GM18868 (cell line): ENCODE results near the gene SELENOI.
"Not testable (repeated sequence)": the region's sequence is repeated elsewhere in the genome, so short reads cannot be mapped to it uniquely, and the experiment has no call there.

ENCODE experiments used
- ATAC-seq: cut with Tn5 transposase; IDR thresholded peaks from one replicate; pipeline ENCODE4 v1.9.1; 2021; ENCODE audit warnings: mild to moderate bottlenecking, moderate library complexity; ENCODE audit not compliant: unreplicated experiment

The SELENOI gene

DNA sequence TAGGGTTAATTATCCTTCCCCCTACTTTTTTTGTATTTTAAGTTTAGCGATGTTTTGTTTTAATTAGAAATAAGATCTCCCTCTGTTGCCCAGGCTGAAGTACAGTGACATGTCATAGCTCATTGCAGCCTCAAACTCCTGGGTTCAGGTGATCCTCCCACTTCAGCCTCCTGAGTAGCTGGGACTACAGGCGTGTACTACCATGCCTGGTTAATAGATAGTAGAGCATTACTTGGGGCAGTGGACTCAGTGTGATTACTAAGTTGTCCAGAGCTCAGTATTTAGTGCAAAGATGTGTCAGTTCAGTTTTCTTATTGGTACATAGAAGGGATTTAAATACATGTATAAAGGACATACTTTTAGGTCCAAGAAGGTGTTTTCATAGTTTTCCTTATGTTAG lies 10.2 kb downstream of the SELENOI start:
- no peak for ATAC-seq

DNA sequence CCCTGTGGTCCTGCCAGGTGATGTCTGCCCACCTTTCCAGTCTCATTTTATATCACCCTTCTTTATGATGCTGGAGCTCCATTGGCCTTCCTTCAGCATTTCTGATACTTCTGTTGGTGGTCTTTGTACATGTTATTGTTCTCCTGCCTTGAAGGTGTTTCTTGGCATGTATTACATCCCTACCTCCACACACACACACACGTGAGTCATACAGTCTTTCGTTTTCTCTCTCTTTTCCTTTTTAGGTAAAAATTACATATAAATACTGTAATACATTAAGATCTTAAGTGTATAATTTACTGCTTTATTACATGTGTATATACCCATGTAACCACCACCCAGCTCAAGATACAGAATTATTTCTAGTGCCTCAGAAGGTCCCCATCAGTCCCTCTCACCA lies 10.8 kb downstream of the SELENOI start:
- ATAC-seq, result no peak

DNA sequence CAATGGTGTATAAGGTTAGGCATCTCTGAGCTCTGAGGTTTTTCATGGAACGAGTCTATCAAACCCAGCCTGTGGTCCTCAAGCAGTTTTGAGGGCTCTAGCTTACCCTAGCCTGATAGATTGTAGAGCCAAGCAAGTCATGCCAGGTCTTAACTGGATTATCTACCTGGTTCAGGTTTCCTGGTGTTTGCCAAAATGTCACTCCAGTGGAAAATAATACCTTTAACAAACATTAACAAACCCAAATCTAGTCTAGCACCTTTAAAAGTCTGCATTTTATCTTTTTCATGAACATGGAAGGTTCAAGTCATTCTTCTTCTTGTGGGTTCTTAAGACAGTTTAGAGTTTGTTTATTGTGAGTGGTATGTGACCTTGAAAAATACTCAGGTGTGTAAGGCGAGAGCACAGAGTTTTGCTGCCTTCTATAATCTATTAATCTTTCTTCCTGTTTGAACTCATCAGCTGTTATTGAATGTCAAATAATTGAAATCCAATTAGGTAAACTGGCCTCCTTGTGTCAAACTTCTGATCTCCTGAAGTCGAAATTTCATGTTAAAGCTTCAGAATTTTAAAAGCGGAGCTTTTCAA lies 14.0 kb downstream of the SELENOI start:
- no peak for ATAC-seq

- no peak for ATAC-seq
Observed at GRCh38 chr2:26363323-26363722, 17.4 kb downstream of the SELENOI start.

- ATAC-seq, result no peak
Observed at GRCh38 chr2:26363958-26364357, 18.0 kb downstream of the SELENOI start.

- no peak for ATAC-seq
Observed at GRCh38 chr2:26364669-26365068, 18.7 kb downstream of the SELENOI start.

DNA sequence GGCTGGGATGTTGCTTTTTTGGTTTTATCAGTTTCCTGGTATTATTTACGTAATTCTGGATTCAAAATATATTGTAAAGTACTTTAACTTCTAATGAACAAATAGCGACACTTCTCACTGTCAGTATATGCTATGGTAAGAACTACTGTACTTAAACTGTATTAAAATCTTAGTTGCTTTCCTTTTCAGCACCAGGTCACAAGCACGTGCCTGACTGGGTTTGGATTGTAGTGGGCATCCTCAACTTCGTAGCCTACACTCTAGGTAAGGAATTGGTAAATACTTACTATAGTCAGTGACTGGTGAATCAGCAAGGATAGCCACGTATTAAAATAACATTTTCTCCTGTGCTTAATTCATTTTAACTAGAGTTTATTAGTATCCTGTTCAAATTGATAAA lies 21.0 kb downstream of the SELENOI start:
- no peak for ATAC-seq

- ATAC-seq, result not testable (repeated sequence)
Observed at GRCh38 chr2:26369664-26370063, 23.7 kb downstream of the SELENOI start.

- ATAC-seq, result not testable (repeated sequence)
Observed at GRCh38 chr2:26370909-26371308, 25.0 kb downstream of the SELENOI start.

DNA sequence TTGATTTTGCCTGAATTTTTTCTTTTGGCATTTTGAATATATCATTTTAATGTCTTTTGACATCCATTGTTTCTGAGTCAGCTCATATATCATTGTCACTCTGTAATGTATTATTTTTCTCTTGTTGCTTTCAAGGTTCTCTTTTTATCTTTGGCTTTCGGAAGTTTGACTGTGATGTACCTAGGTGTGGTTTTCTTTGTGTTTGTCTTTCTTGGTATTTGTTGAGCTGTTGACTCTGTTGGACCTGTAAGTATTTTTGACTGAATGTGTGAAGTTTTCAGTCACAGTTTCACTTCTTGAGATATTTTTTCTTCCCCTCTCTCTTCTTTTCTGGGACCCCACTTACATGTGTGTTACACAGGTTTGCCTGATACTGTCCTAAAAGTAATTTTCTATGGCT lies 30.9 kb downstream of the SELENOI start:
- ATAC-seq, result no peak

- no peak for ATAC-seq
Observed at GRCh38 chr2:26380281-26380680, 34.3 kb downstream of the SELENOI start.

DNA sequence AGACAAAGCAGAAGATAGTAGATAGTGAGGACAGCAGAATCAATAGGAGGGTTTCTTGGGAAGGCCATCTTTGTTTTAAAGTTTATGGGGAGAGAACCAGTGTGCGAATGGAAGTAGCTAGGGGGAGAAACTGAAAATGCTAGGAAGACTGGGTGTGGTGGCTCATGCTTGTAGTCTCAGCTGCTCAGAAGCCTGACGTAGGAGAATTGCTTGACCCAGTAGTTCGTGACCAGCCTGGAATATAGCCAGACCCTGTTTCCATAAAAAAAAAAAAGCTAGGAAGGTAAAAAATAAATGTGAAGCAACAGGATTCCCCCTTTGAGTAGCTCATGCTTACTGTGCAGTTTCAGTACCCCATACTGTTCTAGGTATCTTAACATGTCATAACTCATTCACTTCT lies 36.6 kb downstream of the SELENOI start:
- ATAC-seq, result no peak

GRCh38 chr2:26384183-26384582 lies 38.2 kb downstream of the SELENOI start:
- ATAC-seq, result no peak

DNA sequence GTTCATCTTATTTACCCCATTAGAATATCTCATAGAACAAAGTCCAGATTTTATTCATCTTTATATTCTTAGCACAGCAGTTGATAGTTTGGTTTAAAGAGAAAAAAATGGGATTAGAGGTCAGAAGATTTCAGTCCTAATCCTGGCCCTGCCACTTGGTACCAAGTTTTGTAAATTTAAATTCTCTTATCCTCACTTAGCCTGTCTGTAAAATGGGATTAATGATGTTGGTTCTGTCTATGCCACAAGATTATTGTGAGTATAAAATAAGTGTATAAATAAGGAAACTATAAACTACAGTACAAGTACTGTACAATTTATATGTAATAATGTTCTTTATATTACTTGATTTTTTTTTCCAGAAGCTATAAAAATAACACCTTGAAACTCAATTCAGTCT lies 38.7 kb downstream of the SELENOI start:
- no peak for ATAC-seq

- ATAC-seq, result no peak
Observed at GRCh38 chr2:26387189-26387588, 41.2 kb downstream of the SELENOI start.

- no peak for ATAC-seq
Observed at GRCh38 chr2:26394694-26395093, 48.8 kb downstream of the SELENOI start.

DNA sequence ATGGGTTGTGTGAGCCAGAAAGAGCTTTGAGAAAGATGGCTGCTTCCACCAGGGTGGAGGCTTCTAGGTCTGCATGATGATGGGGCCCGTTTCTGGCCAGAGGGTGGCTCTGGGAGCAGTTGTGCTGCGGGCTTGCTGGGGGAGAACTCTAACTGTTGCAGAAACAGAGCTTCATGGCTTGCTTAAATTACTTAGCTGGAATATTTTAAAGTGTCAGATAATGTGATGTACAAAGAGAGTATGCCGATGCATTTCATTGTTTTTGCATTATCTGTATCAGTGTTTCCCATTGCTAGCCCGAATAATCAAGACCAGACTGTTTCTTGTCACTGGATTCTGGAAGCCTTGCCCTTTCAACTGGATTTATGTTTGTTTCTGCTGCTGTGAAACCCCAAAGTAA lies 49.5 kb downstream of the SELENOI start:
- no peak for ATAC-seq

- ATAC-seq, result no peak
Observed at GRCh38 chr2:26396734-26397298, 50.9 kb downstream of the SELENOI start.

DNA sequence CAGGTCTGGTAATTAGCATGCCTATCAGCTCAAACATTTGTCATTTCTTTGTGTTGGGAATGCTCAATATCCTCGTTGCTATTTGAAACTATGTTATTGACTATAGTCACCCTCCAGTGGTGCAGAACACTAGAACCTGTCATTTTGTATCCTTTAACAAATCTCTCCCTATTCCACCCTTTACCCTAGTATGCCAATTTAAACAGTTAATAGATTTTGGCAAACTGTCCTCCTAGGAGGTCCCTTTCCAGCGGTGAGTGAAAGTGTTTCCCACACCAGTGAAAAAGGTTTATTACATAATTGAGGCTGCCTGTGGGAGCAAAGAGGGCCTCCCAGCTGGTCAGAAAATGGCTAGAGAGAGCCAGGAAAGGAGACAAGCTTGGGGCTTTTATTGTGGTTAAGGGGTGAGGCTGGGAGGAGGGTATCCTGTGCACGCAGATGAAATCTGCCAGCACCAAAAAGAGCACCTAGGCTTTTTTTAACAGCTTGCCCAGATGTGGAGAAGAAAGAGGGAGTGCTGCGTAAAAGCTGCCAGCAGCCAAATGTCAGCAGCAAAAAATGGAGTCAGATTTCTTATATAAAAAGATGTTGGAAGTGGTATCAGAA lies 53.9 kb downstream of the SELENOI start:
- no peak for ATAC-seq

DNA sequence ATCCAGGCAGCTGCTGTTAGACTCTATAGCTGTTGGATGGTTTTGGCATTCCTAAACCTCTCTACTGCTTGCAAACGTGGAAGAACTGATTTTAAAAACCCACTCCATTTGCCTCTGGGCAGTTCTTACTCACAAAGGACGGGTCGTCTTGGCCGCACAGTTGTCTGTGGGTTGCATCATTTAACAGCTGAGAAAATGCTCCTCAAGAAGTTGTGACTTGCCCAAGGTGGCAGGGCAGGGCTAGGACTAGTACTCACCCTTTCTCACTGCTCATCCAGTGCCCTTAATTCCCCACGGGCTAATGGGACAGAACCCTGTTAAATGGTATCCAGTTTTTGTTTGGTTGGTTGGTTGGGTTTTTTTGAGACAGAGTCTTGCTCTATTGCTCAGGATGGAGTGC lies 54.8 kb downstream of the SELENOI start:
- no peak for ATAC-seq

GRCh38 chr2:26401739-26402541 lies 56.0 kb downstream of the SELENOI start, which contains the start of gene DRC1:
DRC1 (plus strand) TSS chr2:26401920; CDS start chr2:26401990, 70 bp downstream.
- ATAC-seq, result no peak

DNA sequence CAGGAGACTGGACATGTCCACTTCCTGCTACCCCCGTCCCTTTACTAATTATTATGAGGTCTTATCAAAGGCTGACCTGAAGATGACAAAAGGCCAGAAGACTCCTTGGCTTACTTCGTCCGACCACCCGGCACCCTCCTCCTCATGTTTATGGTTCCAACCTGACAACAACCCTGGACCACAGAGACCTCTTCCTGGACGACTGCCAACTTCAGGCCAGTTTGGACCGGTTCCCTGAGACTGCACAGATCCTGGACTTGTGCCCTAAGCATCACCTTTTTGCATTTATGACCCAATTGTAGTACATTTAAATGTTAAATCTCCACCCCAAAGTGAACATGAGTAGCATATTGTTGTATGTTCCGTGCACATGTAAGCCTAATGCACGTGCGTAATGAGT lies 61.6 kb downstream of the SELENOI start:
- no peak for ATAC-seq
